BJ (cell line): ENCODE measurements around the gene IL4I1. TPM values are rescaled to one million over a fixed set of nuclear protein-coding genes. Genes with fewer than 3 reads are reported as not detected.

Experiments
- CTCF ChIA-PET: fragments of 350-600 bp; formaldehyde crosslinking; extraction: SDS; loops from one replicate; lab custom pipeline; 2021; ENCODE audit warnings: antibody characterized with exemption, inconsistent platforms; lab: Yijun Ruan, JAX
- POLR2A ChIA-PET: fragments of 300-600 bp; sonication (Branson Sonifier 250); formaldehyde crosslinking; extraction: SDS; loops from one replicate; lab custom pipeline; 2021; ENCODE audit warnings: antibody characterized with exemption; lab: Charles Lee
- DNase-seq: peaks from one replicate; pipeline ENCODE4 v3.0.0-alpha.2; 2011; ENCODE audit warnings: low read depth
- H3K27me3 ChIP-seq: 2 replicates; pipeline ENCODE4 v1.6.0; 2011; ENCODE audit warnings: low read length; ENCODE audit not compliant: control insufficient read depth, insufficient read depth
- H3K36me3 ChIP-seq: 2 replicates; pipeline ENCODE4 v1.5.1; 2011; ENCODE audit warnings: low read length; ENCODE audit not compliant: control insufficient read depth, insufficient read depth
- H3K4me3 ChIP-seq: 2 replicates; pipeline ENCODE4 v1.5.1; 2011; ENCODE audit warnings: low read depth, mild to moderate bottlenecking, control low read depth, low read length
- polyA plus RNA-seq: library from polyadenylated mRNA; depleted of rRNA; stranded (reverse); fragments of >200 nt; gene quantifications from 2 replicates; pipeline ENCODE4 v1.2.3, GENCODE V29; 2011
- TF ChIP-seq, protein P1 (sequence below): IDR thresholded peaks from 2 replicates; pipeline ENCODE4 v1.5.1; 2011; ENCODE audit warnings: low read depth, mild to moderate bottlenecking, control low read depth, inconsistent platforms, low read length, moderate library complexity; ENCODE audit not compliant: insufficient read depth

Gene IL4I1
- polyA plus RNA-seq, 1 experiment: 0.12 TPM

DNA sequence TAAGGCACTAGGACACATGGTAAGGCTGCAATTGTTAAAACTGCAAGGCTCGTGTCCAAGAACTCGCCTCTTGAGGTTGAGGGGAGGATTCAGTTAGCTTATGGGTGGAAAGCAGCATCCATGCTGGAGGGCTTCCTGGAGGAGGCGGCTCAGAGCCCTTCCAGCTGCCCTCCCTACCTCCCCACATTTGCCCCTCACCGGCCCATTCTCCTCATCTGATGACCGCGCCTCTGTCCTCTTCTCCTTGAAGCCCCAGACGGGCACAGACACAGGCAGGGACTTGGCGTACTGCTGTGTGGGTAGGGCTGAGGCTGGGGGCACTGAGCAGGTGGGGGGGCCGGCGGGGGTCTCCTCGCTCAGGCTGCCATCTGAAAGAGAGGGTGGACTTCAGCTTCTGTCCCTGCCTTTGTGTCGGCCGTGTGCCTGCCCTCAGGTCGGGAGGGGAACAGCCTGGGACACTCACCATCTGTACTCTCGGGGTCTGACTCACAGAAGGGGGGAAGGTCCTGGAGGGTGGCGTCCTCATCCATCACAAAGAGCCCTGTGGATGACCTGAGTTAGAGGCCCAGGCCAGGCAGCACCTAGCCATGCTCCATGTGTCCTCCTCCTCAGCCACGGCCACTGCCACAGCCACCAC is 25.2 kb downstream of the IL4I1 start:
- POLR2A ChIA-PET: no interaction called here
- CTCF ChIA-PET: no interaction called here
- Histone ChIP-seq H3K36me3 (peaks cover 3% of the 10 kb centered on the region; the same call in 1 of the 2 replicates), H3K4me3 (no peak overlapping the region), H3K27me3 (no peaks in the 10 kb centered on the region)
- DNase-seq: no peak
- TF ChIP-seq, protein P1, sequence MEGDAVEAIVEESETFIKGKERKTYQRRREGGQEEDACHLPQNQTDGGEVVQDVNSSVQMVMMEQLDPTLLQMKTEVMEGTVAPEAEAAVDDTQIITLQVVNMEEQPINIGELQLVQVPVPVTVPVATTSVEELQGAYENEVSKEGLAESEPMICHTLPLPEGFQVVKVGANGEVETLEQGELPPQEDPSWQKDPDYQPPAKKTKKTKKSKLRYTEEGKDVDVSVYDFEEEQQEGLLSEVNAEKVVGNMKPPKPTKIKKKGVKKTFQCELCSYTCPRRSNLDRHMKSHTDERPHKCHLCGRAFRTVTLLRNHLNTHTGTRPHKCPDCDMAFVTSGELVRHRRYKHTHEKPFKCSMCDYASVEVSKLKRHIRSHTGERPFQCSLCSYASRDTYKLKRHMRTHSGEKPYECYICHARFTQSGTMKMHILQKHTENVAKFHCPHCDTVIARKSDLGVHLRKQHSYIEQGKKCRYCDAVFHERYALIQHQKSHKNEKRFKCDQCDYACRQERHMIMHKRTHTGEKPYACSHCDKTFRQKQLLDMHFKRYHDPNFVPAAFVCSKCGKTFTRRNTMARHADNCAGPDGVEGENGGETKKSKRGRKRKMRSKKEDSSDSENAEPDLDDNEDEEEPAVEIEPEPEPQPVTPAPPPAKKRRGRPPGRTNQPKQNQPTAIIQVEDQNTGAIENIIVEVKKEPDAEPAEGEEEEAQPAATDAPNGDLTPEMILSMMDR: no peak

DNA sequence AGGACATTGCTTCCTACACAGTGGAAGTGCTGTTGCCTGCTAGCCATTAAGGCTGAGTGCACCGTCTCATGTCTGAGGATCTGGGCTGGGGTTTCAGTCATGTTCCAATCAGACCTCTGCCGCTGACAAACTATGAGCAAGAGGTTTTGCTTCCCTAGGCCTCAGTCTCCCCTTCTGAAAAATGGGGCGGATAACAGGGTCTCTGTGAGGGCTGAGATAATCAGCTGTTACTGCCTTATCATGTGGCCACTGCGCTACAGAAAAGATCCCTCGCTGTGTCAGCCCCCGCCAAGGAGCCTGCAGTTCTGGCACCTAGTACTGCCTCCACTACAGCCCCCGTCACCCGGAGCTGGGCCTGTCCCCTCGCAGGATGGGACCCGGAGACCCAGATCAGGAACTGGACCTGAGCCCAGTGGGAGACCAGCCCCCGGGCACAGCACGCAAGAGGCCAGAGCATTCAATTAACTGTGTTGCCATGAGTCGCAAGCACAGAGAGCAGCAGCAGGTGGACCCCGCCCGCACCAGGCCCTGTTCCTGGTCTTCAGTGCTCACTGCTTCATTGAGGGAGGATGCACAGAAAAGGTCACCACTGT is 26.3 kb downstream of the IL4I1 start:
- ChIA-PET CTCF (no interaction called here), POLR2A (interaction anchor here (0.6 kb wide), 1 partner anchor 397 kb away, joined by 3 read pairs; no protein-coding TSS in a partner anchor)
- Histone ChIP-seq H3K4me3 (peak overlapping the region; percentile 45), H3K36me3 (peaks cover 3% of the 10 kb centered on the region; the same call in 1 of the 2 replicates), H3K27me3 (no peaks in the 10 kb centered on the region)
- DNase-seq: no peak
- TF ChIP-seq, protein P1: no peak

DNA sequence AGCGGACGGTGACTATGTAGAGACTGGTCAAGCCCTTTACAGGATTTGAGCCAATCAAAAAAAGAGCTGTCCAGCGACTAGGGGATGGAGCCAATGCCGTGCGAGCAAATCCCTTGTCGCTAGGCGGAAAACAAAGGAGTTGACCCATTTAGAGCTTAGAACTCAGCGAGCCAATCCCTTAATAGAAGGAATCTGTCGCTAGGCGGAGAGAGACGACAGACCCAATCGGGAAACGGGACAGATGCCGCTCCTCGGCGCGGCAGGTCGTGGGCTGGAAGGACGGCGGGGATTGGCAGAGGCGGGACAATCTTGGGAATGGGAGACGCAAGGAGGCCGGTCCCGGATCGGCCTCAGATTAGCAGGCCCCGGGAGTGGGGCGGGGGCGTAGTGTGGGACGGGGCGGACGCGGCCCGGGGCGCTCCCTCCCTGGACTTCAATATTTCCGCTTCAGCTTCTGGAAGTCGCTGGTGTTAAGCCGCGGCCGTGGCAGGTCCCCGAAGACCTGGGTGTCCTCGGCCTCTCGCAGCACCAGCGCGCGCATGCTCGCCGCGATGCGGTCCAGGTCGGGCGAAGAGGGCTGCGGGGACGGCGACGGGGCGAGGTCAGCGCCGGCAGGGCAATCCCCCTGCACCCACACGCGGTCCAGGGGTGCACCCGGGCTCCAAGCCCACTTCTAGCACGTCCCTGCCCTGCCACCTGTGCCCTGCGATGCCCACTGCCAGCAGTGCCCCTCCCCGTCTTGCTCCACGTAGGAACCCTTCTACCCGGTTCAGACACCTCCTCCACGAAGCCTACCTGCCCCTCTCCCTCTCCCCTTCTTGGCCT is 27.0 kb downstream of the IL4I1 start:
- TF ChIP-seq, protein P1: no peak
- Histone ChIP-seq H3K27me3 (no peaks in the 10 kb centered on the region), H3K4me3 (peak overlapping the region; percentile 45), H3K36me3 (peaks cover 5% of the 10 kb centered on the region)
- peak; percentile 100 for DNase-seq
- CTCF ChIA-PET: no interaction called here
- POLR2A ChIA-PET: interaction anchor here (0.5 to 1.0 kb wide), 4 partner anchors 19 to 194 kb away, joined by 3 to 10 read pairs (median 4); no protein-coding TSS in a partner anchor

DNA sequence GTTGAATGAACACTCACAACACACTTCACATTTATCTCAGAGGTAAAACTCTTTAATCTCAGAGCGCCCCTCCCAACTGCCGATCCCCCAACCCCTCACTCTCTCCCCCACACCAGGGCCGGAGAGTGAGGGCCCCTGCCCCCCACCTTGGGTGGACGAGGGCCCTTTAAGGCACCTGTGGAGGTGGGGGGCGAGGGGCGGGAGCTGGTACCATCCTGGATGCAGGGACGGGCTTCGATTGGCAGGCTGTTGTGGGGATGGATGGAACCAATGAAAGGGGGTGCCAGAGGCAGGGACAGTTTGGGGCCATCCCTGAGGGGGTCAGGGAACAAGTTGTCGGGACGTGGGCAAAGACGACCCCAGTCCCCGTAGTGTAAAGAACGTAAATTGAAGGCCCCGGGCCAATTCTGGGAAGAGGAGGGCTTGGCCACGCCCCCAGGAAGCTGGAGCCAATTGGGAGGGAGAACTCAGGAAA is 27.6 kb downstream of the IL4I1 start:
- no peak for DNase-seq
- Histone ChIP-seq H3K27me3 (no peaks in the 10 kb centered on the region), H3K36me3 (peaks cover 9% of the 10 kb centered on the region), H3K4me3 (peak overlapping the region; percentile 39)
- TF ChIP-seq, protein P1: no peak
- POLR2A ChIA-PET: interaction anchor here (0.5 to 1.0 kb wide), 3 partner anchors 19 to 104 kb away, joined by 3 to 4 read pairs (median 3); no protein-coding TSS in a partner anchor
- CTCF ChIA-PET: no interaction called here
